T47D (cell line): Measurements from ENCODE around the gene PRRC2B.

Experiments
- DNase-seq, 2 experiments: peaks; one replicate each; pipeline versions ENCODE4 v3.0.0 to v3.0.0-alpha.2; 2011 to 2012; ENCODE audit warnings: low read depth in 1 of 2, low spot score in 1 of 2
- JUND ChIP-seq: IDR thresholded peaks from 2 replicates; pipeline ENCODE4 v1.6.1; 2012; ENCODE audit warnings: low read depth
- in situ Hi-C: cut with HindIII; loops from 2 replicates; pipeline ENCODE4 v1.10.0; 2016; ENCODE audit warnings: low sequenced_read_pairs, low pct_unique_long_range_greater_than_20kb

Gene PRRC2B

GRCh38 chr9:131475111-131475955, 81.4 kb downstream of the PRRC2B start:
- DNase-seq: no peak
- no peak for TF ChIP-seq JUND
- in situ Hi-C loops: no loop called here

GRCh38 chr9:131475956-131476776, 82.3 kb downstream of the PRRC2B start:
- in situ Hi-C loops: no loop called here
- no peak for TF ChIP-seq JUND

GRCh38 chr9:131476777-131477345, 83.0 kb downstream of the PRRC2B start:
- in situ Hi-C loops: no loop called here
- TF ChIP-seq JUND: no peak
- no peak for DNase-seq

More at GRCh38 chr9:131475956-131476776, 82.3 kb downstream of the PRRC2B start:
- DNase-seq: no peak

- in situ Hi-C loops: no loop called here
- no peak for TF ChIP-seq JUND
- no peak for DNase-seq
Measured at GRCh38 chr9:131477367-131477766, 83.5 kb downstream of the PRRC2B start.

- TF ChIP-seq JUND: no peak
- no peak for DNase-seq
- in situ Hi-C loops: no loop called here
Measured at GRCh38 chr9:131477816-131478419, 84.0 kb downstream of the PRRC2B start.

GRCh38 chr9:131478421-131478868, 84.6 kb downstream of the PRRC2B start:
- in situ Hi-C loops: no loop called here
- TF ChIP-seq JUND: no peak
- peak in 1 of 2 experiments; percentile 65 for DNase-seq

- in situ Hi-C loops: no loop called here
- no peak for DNase-seq
- no peak for TF ChIP-seq JUND
Measured at GRCh38 chr9:131478911-131479310, 85.0 kb downstream of the PRRC2B start.

- no peak for TF ChIP-seq JUND
- in situ Hi-C loops: no loop called here
- no peak for DNase-seq
Measured at GRCh38 chr9:131480258-131480657, 86.4 kb downstream of the PRRC2B start.

- in situ Hi-C loops: no loop called here
- TF ChIP-seq JUND: no peak
- DNase-seq: peak in 1 of 2 experiments; percentile 69
Measured at GRCh38 chr9:131481441-131482342, 87.8 kb downstream of the PRRC2B start.

GRCh38 chr9:131482343-131483006, 88.6 kb downstream of the PRRC2B start:
- in situ Hi-C loops: no loop called here
- no peak for DNase-seq
- no peak for TF ChIP-seq JUND
